ENCODE results near the gene BCAS3.

DNA sequence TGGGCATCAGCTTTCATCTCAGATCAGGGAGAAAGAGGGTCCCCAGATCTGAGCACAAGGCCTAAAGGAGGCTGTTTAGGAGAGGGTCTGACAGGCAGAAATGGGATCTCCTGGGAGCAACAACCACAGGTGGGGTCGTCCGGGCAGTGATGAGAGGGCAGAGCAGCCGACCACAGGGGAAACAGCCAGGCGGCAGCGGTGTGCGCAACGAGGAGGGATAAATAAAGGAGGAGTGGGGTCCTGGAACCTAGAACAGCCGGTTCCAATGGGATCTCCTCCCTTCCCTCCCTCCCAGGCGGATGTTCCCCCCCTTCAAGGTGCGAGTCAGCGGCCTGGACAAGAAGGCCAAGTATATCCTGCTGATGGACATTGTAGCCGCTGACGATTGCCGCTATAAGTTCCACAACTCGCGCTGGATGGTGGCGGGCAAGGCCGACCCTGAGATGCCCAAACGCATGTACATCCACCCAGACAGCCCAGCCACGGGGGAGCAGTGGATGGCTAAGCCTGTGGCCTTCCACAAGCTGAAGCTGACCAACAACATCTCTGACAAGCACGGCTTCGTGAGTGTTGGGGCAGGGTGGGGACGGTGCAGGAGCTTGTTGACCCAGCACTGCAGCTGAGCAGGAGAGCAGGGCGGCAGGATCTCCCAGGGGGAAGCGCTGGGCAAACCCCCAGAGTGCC, 723.9 kb downstream of the BCAS3 start:
- TF ChIP-seq, protein P1, sequence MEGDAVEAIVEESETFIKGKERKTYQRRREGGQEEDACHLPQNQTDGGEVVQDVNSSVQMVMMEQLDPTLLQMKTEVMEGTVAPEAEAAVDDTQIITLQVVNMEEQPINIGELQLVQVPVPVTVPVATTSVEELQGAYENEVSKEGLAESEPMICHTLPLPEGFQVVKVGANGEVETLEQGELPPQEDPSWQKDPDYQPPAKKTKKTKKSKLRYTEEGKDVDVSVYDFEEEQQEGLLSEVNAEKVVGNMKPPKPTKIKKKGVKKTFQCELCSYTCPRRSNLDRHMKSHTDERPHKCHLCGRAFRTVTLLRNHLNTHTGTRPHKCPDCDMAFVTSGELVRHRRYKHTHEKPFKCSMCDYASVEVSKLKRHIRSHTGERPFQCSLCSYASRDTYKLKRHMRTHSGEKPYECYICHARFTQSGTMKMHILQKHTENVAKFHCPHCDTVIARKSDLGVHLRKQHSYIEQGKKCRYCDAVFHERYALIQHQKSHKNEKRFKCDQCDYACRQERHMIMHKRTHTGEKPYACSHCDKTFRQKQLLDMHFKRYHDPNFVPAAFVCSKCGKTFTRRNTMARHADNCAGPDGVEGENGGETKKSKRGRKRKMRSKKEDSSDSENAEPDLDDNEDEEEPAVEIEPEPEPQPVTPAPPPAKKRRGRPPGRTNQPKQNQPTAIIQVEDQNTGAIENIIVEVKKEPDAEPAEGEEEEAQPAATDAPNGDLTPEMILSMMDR (conservative IDR thresholded peaks at IDR 0.05; ENCODE audit: low read length): no peak
- no peak for TF ChIP-seq EZH2phosphoT487 (IDR thresholded peaks at IDR 0.05; ENCODE audit: borderline replicate concordance, low read depth, low read length)
